Rectal smooth muscle tissue (tissue), 1 donor: Measurements from ENCODE around the gene MED9.
"Not testable (repeated sequence)": the region's sequence is repeated elsewhere in the genome, so short reads cannot be mapped to it uniquely, and the experiment has no call there.

ENCODE experiments used
- H3K27ac ChIP-seq: one replicate; pipeline ENCODE4 v1.7.0; 2013; ENCODE audit warnings: low read depth, low read length, inconsistent platforms
- H3K27me3 ChIP-seq: one replicate; pipeline ENCODE4 v1.7.0; 2013; ENCODE audit warnings: low read length; ENCODE audit not compliant: control insufficient read depth, insufficient read depth
- H3K36me3 ChIP-seq: one replicate; pipeline ENCODE4 v1.7.0; 2013; ENCODE audit warnings: low read length; ENCODE audit not compliant: control insufficient read depth, insufficient read depth
- H3K4me1 ChIP-seq: one replicate; pipeline ENCODE4 v1.7.0; 2013; ENCODE audit warnings: low read length; ENCODE audit not compliant: control insufficient read depth, insufficient read depth
- H3K4me3 ChIP-seq: one replicate; pipeline ENCODE4 v1.7.0; 2013; ENCODE audit warnings: low read length
- H3K9ac ChIP-seq: one replicate; pipeline ENCODE4 v1.7.0; 2013; ENCODE audit warnings: low read length

Gene MED9

DNA sequence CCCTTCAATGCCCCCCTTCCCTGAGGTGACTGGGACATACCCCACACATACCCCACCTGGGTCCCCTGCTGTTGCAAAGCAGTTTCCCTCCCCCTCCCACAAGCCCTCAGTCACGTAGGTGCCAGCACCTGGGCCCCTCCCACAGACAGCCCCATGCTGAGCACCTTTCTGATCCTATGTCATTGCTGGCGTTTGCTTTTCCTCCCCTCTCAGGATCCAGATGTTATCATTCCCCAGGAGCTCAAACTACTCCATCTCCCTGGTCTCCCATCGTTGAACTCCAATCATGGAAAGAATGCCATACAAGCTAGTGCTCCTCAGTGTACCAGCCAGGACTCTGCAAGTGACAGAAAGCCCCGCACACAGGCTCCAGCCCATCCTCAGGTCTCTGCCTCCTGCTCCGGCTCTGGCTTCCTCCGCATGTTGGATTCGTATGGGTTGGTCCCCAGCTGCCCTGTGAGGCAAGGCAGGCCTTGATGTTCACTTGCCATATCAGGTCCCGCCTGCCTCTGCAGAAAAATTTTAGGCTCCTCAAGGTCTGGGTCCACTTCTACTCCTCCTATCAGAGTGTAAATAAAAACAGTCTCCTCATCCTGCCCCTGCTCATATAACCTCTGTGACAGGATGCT is 31.4 kb upstream of the MED9 start:
- no peak overlapping the region for H3K9ac ChIP-seq
- H3K36me3 ChIP-seq, result no peaks in the 10 kb centered on the region
- H3K4me1 ChIP-seq, result no peaks in the 10 kb centered on the region
- no peaks in the 10 kb centered on the region for H3K27me3 ChIP-seq
- H3K4me3 ChIP-seq, result no peak overlapping the region
- no peak overlapping the region for H3K27ac ChIP-seq

GRCh38 chr17:17445925-17446665 is 30.7 kb upstream of the MED9 start:
- no peaks in the 10 kb centered on the region for H3K4me1 ChIP-seq
- H3K36me3 ChIP-seq, result no peaks in the 10 kb centered on the region
- no peak overlapping the region for H3K9ac ChIP-seq
- no peak overlapping the region for H3K27ac ChIP-seq
- H3K4me3 ChIP-seq, result no peak overlapping the region
- H3K27me3 ChIP-seq, result no peaks in the 10 kb centered on the region

- no peak overlapping the region for H3K27ac ChIP-seq
Measured at GRCh38 chr17:17446666-17447155, 30.1 kb upstream of the MED9 start.

DNA sequence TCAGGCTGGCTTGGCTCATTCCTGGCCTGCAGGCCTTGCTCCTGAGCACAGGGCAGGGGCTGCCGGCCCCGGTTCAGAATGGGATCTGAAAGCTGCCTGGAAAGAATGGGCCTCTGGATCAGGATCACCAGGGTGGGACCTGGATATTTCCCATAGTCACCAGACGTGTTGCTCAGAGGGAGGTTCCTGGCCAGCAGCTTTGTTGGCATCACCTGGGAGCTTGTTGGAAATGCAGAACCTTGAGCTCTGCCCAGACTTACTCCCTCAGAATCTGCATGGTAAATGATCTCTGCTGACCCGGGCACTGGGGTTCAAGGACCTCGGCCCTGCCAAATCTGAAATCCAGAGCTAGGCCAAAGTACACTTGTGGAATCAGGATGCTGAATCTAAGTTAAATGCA is 29.5 kb upstream of the MED9 start:
- Histone ChIP-seq H3K36me3 (no peaks in the 10 kb centered on the region), H3K4me1 (no peaks in the 10 kb centered on the region), H3K9ac (no peak overlapping the region), H3K27me3 (no peaks in the 10 kb centered on the region), H3K27ac (no peak overlapping the region), H3K4me3 (no peak overlapping the region)

More at GRCh38 chr17:17446666-17447155, 30.1 kb upstream of the MED9 start:
- Histone ChIP-seq H3K4me1 (no peaks in the 10 kb centered on the region), H3K4me3 (no peak overlapping the region), H3K9ac (no peak overlapping the region), H3K36me3 (no peaks in the 10 kb centered on the region), H3K27me3 (no peaks in the 10 kb centered on the region)

DNA sequence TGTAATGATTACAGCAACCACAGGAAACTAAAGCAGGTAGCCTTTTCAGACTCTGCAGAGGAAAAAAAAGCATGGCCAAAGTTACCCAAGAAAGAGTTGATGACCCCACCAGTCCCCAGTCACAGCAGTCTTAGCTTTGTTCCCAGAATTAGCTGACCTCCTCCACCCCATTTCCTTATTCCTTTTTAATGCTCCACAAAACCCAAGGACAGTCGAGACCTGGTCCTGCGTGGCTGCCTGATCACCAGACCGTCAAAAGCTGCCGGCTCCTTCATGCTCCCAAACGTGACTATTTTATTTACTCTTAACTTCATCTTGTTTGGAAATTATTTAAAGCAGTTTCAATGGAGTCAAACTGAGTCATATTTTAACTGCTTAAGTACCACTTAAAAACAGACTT is 28.7 kb upstream of the MED9 start:
- Histone ChIP-seq H3K4me3 (no peak overlapping the region), H3K9ac (no peak overlapping the region), H3K4me1 (no peaks in the 10 kb centered on the region), H3K27me3 (no peaks in the 10 kb centered on the region), H3K27ac (no peak overlapping the region), H3K36me3 (no peaks in the 10 kb centered on the region)

DNA sequence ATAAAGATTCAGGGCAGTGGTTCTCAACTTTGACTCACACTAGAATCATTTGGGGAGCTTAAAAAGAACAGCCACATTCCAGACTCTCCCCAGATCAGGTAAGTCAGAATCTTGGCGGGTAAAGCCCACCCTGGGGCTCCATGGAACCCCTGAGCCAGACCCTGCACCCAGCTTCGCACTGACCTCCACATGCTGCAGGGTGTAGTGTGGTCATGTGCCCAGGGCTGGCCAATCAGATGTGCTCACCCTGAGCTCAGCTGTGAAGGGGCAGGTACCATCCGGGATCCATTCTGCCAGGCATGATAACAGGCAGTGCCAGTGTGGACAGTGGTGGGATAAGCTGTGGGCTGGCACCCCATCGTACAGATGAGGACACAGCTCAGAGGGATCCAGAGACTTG is 28.1 kb upstream of the MED9 start:
- Histone ChIP-seq H3K9ac (no peak overlapping the region), H3K27ac (no peak overlapping the region), H3K4me3 (no peak overlapping the region), H3K27me3 (no peaks in the 10 kb centered on the region), H3K36me3 (no peaks in the 10 kb centered on the region), H3K4me1 (no peaks in the 10 kb centered on the region)

DNA sequence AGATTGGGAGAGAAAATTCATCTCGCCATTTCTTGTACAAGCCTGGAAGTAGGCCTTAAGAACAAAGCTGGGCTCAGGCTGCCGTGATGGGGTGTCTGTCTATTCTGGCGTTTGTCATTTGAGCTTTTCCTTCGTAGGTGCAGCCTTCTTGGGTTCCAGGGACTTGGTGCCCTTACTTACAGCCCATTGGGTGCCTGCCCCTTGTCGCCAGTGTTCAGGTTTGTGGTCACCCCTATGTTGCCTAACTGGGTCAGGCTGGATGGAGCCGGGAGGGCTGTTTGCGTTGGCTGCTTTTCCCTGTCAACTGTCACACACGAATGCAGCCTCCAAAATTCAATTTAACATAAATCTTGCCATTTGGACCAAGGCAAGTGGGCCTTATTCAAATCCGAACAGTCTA is 23.7 kb upstream of the MED9 start:
- Histone ChIP-seq H3K4me1 (no peaks in the 10 kb centered on the region), H3K27me3 (no peaks in the 10 kb centered on the region), H3K27ac (no peak overlapping the region), H3K9ac (no peak overlapping the region), H3K4me3 (no peak overlapping the region), H3K36me3 (no peaks in the 10 kb centered on the region)

GRCh38 chr17:17454276-17454675 is 22.5 kb upstream of the MED9 start:
- H3K9ac ChIP-seq, result no peak overlapping the region
- no peaks in the 10 kb centered on the region for H3K27me3 ChIP-seq
- H3K4me3 ChIP-seq, result no peak overlapping the region
- H3K27ac ChIP-seq, result no peak overlapping the region
- H3K4me1 ChIP-seq, result no peaks in the 10 kb centered on the region
- H3K36me3 ChIP-seq, result no peaks in the 10 kb centered on the region

GRCh38 chr17:17454700-17455099 is 22.1 kb upstream of the MED9 start:
- H3K36me3 ChIP-seq, H3K9ac ChIP-seq, H3K4me1 ChIP-seq, H3K4me3 ChIP-seq, H3K27me3 ChIP-seq, H3K27ac ChIP-seq: not testable (repeated sequence)

DNA sequence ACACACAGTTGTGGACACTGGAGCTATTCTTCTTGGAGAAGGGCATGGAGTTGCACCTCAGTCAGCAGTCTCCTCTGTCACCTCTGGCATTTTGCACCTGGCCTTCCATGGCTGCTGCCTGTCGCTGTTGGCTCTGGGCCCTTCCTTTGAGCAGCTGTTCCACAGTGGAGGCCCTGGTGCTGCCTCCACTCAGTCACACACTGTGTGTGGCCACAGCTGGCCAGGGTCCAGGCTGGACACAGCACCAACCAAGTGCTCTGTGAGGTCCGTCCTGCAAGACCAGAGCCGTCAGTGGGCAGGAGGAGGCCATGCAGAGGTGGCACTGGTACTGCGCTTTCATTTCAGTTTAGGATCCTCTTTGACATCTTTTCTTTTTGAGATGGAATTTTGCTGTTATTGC is 21.6 kb upstream of the MED9 start:
- Histone ChIP-seq H3K9ac (no peak overlapping the region), H3K4me1 (no peaks in the 10 kb centered on the region), H3K27me3 (no peaks in the 10 kb centered on the region), H3K36me3 (no peaks in the 10 kb centered on the region), H3K27ac (no peak overlapping the region), H3K4me3 (no peak overlapping the region)

GRCh38 chr17:17456251-17456650 is 20.5 kb upstream of the MED9 start:
- Histone ChIP-seq H3K9ac (no peak overlapping the region), H3K27ac (no peak overlapping the region), H3K36me3 (no peaks in the 10 kb centered on the region), H3K4me3 (no peak overlapping the region), H3K4me1 (no peaks in the 10 kb centered on the region), H3K27me3 (no peaks in the 10 kb centered on the region)

GRCh38 chr17:17457680-17458079 is 19.1 kb upstream of the MED9 start:
- no peaks in the 10 kb centered on the region for H3K27me3 ChIP-seq
- H3K4me3 ChIP-seq, result no peak overlapping the region
- no peaks in the 10 kb centered on the region for H3K4me1 ChIP-seq
- no peak overlapping the region for H3K27ac ChIP-seq
- no peaks in the 10 kb centered on the region for H3K36me3 ChIP-seq
- H3K9ac ChIP-seq, result no peak overlapping the region

GRCh38 chr17:17460038-17460437 is 16.8 kb upstream of the MED9 start:
- H3K9ac ChIP-seq, result no peak overlapping the region
- H3K4me1 ChIP-seq, result no peaks in the 10 kb centered on the region
- no peaks in the 10 kb centered on the region for H3K36me3 ChIP-seq
- H3K4me3 ChIP-seq, result no peak overlapping the region
- no peaks in the 10 kb centered on the region for H3K27me3 ChIP-seq
- H3K27ac ChIP-seq, result no peak overlapping the region
